ENCODE measurements around the gene PIGW. TPM values are rescaled to one million over a fixed set of nuclear protein-coding genes. Genes with fewer than 3 reads are reported as not detected.

PIGW gene
- polyA plus RNA-seq, 3 donors: 3.1 to 5.9 (median 3.7) TPM

DNA sequence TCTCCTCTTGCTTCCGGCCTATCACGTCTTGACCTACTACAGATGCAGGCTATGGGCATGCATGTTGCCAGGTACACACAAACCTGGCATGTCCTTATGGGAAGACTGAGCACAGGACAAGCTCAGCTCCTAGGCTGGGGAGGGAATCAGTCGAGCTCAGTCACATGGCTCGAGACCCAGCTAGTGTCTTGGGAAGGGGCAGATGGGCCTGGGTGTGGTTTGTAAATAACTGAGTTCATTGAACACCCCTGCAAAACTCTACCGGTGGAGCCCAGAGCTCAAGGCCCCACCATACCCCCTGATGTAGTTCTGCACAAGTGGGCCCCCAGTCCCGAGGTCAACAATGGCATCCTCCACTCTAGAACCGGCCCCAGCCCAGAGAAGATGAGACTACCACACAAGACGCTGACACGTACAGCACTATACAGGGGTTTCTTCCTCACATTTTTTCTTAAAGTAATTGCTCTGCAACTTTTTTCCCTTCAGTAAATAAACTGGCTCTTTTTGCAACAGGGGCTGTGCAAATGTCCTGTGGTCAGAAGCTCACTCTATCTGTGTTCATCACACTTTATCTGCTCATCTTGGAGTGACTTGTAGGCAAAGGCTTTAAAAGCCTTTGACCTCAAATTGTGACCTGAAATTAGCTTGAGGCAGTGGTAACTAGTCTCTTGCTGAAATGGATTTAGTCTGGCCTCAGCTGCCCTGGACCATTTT is 25.4 kb upstream of the PIGW start:
- H3K36me3 Mint-ChIP-seq: peaks cover 58 to 72% of the 10 kb centered on the region in 2 donors
- peaks cover 30 to 91% of the 10 kb centered on the region in 2 donors for H3K36me3 ChIP-seq (replicated peaks in 1 of 2; ENCODE audit: control insufficient read depth in 1 of 2, insufficient read depth in 2 of 2, low read length in 2 of 2)

DNA sequence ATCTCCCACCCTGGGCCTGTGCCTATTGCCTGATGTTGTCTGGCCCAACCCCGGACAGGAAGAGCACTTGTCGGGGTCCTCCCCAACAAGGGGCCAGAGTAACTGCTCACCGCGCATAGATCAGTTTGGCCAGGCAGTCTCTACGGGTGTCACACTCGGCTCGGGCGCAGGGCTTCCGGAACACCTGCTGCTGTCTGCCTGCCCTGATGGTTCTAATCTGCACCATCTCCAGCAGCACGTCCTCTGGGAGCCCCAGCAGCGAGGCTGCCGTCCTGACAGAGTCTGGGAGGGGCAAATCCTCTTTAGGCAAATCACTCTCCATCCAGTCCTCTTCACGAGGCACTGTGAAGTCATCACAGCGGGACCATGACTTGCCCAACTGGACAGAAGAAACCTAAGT is 24.2 kb upstream of the PIGW start:
- H3K4me1 ChIP-seq (ENCODE audit: control insufficient read depth in 1 of 2, insufficient read depth in 2 of 2, low read length in 2 of 2): no peaks in the 10 kb centered on the region
- no peak overlapping the region for H3K27ac ChIP-seq (ENCODE audit: low read depth in 1 of 2, low read length in 2 of 2)
- 90% methylated on average over 11 of the region's 14 CpGs for WGBS (ENCODE audit: insufficient coverage)
- peaks cover 22 to 93% of the 10 kb centered on the region in 2 donors for H3K36me3 ChIP-seq (replicated peaks in 1 of 2; ENCODE audit: control insufficient read depth in 1 of 2, insufficient read depth in 2 of 2, low read length in 2 of 2)
- H3K4me2 ChIP-seq (replicated peaks; ENCODE audit: extremely low read depth, low read length, poor library complexity, severe bottlenecking): no peak overlapping the region
- intact Hi-C loops (cut with micrococcal nuclease): no loop called here
- H2AFZ ChIP-seq (ENCODE audit: insufficient read depth, low read depth, low read length, poor library complexity, severe bottlenecking): no peak overlapping the region
- Mint-ChIP-seq H3K9me3 (no peaks in the 10 kb centered on the region), H3K36me3 (peaks cover 58 to 68% of the 10 kb centered on the region in 2 donors), H3K4me3 (no peak overlapping the region), H3K4me1 (no peaks in the 10 kb centered on the region), H3K27ac (peak overlapping the region in 1 of 7 donors; percentile 62), H3K27me3 (ENCODE audit: low read depth in 3 of 3) (peaks cover 0 to 4% (median 0%) of the 10 kb centered on the region in 3 donors)
- H3K27me3 ChIP-seq (ENCODE audit: control insufficient read depth in 2 of 2, insufficient read depth in 2 of 2, low read length in 2 of 2): no peaks in the 10 kb centered on the region
- TF ChIP-seq, protein P1, sequence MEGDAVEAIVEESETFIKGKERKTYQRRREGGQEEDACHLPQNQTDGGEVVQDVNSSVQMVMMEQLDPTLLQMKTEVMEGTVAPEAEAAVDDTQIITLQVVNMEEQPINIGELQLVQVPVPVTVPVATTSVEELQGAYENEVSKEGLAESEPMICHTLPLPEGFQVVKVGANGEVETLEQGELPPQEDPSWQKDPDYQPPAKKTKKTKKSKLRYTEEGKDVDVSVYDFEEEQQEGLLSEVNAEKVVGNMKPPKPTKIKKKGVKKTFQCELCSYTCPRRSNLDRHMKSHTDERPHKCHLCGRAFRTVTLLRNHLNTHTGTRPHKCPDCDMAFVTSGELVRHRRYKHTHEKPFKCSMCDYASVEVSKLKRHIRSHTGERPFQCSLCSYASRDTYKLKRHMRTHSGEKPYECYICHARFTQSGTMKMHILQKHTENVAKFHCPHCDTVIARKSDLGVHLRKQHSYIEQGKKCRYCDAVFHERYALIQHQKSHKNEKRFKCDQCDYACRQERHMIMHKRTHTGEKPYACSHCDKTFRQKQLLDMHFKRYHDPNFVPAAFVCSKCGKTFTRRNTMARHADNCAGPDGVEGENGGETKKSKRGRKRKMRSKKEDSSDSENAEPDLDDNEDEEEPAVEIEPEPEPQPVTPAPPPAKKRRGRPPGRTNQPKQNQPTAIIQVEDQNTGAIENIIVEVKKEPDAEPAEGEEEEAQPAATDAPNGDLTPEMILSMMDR (IDR thresholded peaks at IDR 0.05): no peak
- no peak overlapping the region for H3K4me3 ChIP-seq (replicated peaks in 1 of 3; ENCODE audit: low read depth in 2 of 3, low read length in 3 of 3)
- no peaks in the 10 kb centered on the region for H3K9me3 ChIP-seq (replicated peaks in 1 of 2; ENCODE audit: control insufficient read depth in 1 of 2, insufficient read depth in 1 of 2, low read length in 2 of 2)
- no peak for DNase-seq
- no peak overlapping the region for H3K9ac ChIP-seq (ENCODE audit: insufficient read depth, low read length, poor library complexity, severe bottlenecking)
- no peaks in the 10 kb centered on the region for H3K79me2 ChIP-seq (ENCODE audit: insufficient read depth, low read length)
- no peaks in the 10 kb centered on the region for H4K20me1 ChIP-seq (ENCODE audit: insufficient read depth, low read length)

More for the DNA sequence above, 25.4 kb upstream of the PIGW start:
- H3K9ac ChIP-seq (ENCODE audit: insufficient read depth, low read length, poor library complexity, severe bottlenecking): no peak overlapping the region
- H2AFZ ChIP-seq (ENCODE audit: insufficient read depth, low read depth, low read length, poor library complexity, severe bottlenecking): no peak overlapping the region
- Mint-ChIP-seq H3K4me1 (no peaks in the 10 kb centered on the region), H3K4me3 (no peak overlapping the region), H3K9me3 (no peaks in the 10 kb centered on the region), H3K27me3 (ENCODE audit: low read depth in 3 of 3) (peaks cover 0 to 4% (median 0%) of the 10 kb centered on the region in 3 donors), H3K27ac (no peak overlapping the region)
- no peak overlapping the region for H3K27ac ChIP-seq (ENCODE audit: low read depth in 1 of 2, low read length in 2 of 2)
- no peaks in the 10 kb centered on the region for H4K20me1 ChIP-seq (ENCODE audit: insufficient read depth, low read length)
- no peaks in the 10 kb centered on the region for H3K27me3 ChIP-seq (ENCODE audit: control insufficient read depth in 2 of 2, insufficient read depth in 2 of 2, low read length in 2 of 2)
- WGBS (ENCODE audit: insufficient coverage): 98% methylated on average over 5 of the region's 9 CpGs
- H3K79me2 ChIP-seq (ENCODE audit: insufficient read depth, low read length): no peaks in the 10 kb centered on the region
- H3K9me3 ChIP-seq (replicated peaks in 1 of 2; ENCODE audit: control insufficient read depth in 1 of 2, insufficient read depth in 1 of 2, low read length in 2 of 2): no peaks in the 10 kb centered on the region
- no peaks in the 10 kb centered on the region for H3K4me1 ChIP-seq (ENCODE audit: control insufficient read depth in 1 of 2, insufficient read depth in 2 of 2, low read length in 2 of 2)
- no peak for DNase-seq
- intact Hi-C loops (cut with micrococcal nuclease): no loop called here
- H3K4me3 ChIP-seq (replicated peaks in 1 of 3; ENCODE audit: low read depth in 2 of 3, low read length in 3 of 3): no peak overlapping the region
- TF ChIP-seq, protein P1 (IDR thresholded peaks at IDR 0.05): no peak
- no peak overlapping the region for H3K4me2 ChIP-seq (replicated peaks; ENCODE audit: extremely low read depth, low read length, poor library complexity, severe bottlenecking)
